Peyer's patch (tissue), 4 donors: ENCODE data around the gene CDH12. TPM values are rescaled to one million over a fixed set of nuclear protein-coding genes. Genes with fewer than 3 reads are reported as not detected.
"Not testable (repeated sequence)": the region's sequence is repeated elsewhere in the genome, so short reads cannot be mapped to it uniquely, and the experiment has no call there.

Experiments used
- DNase-seq, 3 donors: peaks; one replicate each; pipeline ENCODE4 v3.0.0-alpha.2; 2017 to 2019
- H3K27ac ChIP-seq, 4 donors: fragments of 200-600 bp; sonication (generic); one replicate each; pipeline ENCODE4 v1.5.1; 2016 to 2019
- H3K27me3 ChIP-seq, 2 donors: fragments of 200-600 bp; sonication (generic); one replicate each; pipeline ENCODE4 v1.5.1; 2019
- H3K36me3 ChIP-seq, 3 donors: fragments of 200-600 bp; sonication (generic); one replicate each; pipeline ENCODE4 v1.5.1; 2016 to 2019
- H3K4me1 ChIP-seq, 4 donors: fragments of 200-600 bp; sonication (generic); one replicate each; pipeline ENCODE4 v1.5.1; 2016 to 2019
- H3K4me3 ChIP-seq, 4 donors: fragments of 200-600 bp; sonication (generic); 1 replicate in 3 of 4; 2 replicates in 1 of 4; pipeline ENCODE4 v1.5.1; 2016 to 2019; ENCODE audit warnings: mild to moderate bottlenecking in 1 of 4
- H3K9me3 ChIP-seq, 4 donors: fragments of 200-600 bp; sonication (generic); one replicate each; pipeline ENCODE4 v1.5.1; 2016 to 2019; ENCODE audit warnings: mild to moderate bottlenecking in 1 of 4
- CTCF ChIP-seq, 6 experiments: fragments of 450-650 bp in 4 of 6; fragments of 200-600 bp in 2 of 6; sonication (generic) in 1 of 6; IDR thresholded peaks; one replicate each; pipeline ENCODE4 v1.5.1; 2017 to 2019; ENCODE audit warnings: antibody characterized with exemption in 6 of 6, mild to moderate bottlenecking in 3 of 6, moderate library complexity in 1 of 6
- POLR2A ChIP-seq, 2 donors: fragments of 450-650 bp; IDR thresholded peaks; one replicate each; pipeline ENCODE4 v1.5.1; 2017; ENCODE audit warnings: antibody characterized with exemption in 2 of 2, mild to moderate bottlenecking in 2 of 2, moderate library complexity in 2 of 2
- total RNA-seq, 4 donors: library from RNA; depleted of rRNA; stranded (reverse); fragments of >200 nt; gene quantifications; one replicate each; pipeline ENCODE4 v1.1.0, GENCODE V29; 2016

Gene CDH12
- total RNA-seq, 4 donors from 2014 or later, result not detected

GRCh38 chr5:22348027-22348426 is 505.1 kb downstream of the CDH12 start:
- TF ChIP-seq POLR2A (IDR thresholded peaks at IDR 0.05), result no peak
- TF ChIP-seq CTCF (IDR thresholded peaks at IDR 0.05), result no peak
- no peak for DNase-seq

GRCh38 chr5:22344000-22344399 is 509.1 kb downstream of the CDH12 start:
- DNase-seq, result no peak
- TF ChIP-seq POLR2A (IDR thresholded peaks at IDR 0.05) (no peak), CTCF (IDR thresholded peaks at IDR 0.05) (no peak)
- Histone ChIP-seq H3K4me3 (no peak overlapping the region), H3K4me1 (no peaks in the 10 kb centered on the region), H3K9me3 (no peaks in the 10 kb centered on the region), H3K27me3 (no peaks in the 10 kb centered on the region), H3K27ac (no peak overlapping the region), H3K36me3 (no peaks in the 10 kb centered on the region)

More at GRCh38 chr5:22348027-22348426, 505.1 kb downstream of the CDH12 start:
- H3K36me3 ChIP-seq, result no peaks in the 10 kb centered on the region
- H3K27ac ChIP-seq, result no peak overlapping the region
- H3K9me3 ChIP-seq, result no peaks in the 10 kb centered on the region
- H3K27me3 ChIP-seq, result no peaks in the 10 kb centered on the region
- H3K4me3 ChIP-seq, result no peak overlapping the region
- no peaks in the 10 kb centered on the region for H3K4me1 ChIP-seq

- no peaks in the 10 kb centered on the region for H3K27me3 ChIP-seq
- DNase-seq, result no peak
- H3K27ac ChIP-seq, result no peak overlapping the region
- TF ChIP-seq POLR2A (IDR thresholded peaks at IDR 0.05) (no peak), CTCF (IDR thresholded peaks at IDR 0.05) (no peak)
- H3K36me3 ChIP-seq, result no peaks in the 10 kb centered on the region
- H3K4me1 ChIP-seq, result no peaks in the 10 kb centered on the region
- H3K9me3 ChIP-seq, result no peaks in the 10 kb centered on the region
- H3K4me3 ChIP-seq, result no peak overlapping the region
Observed at GRCh38 chr5:22341406-22341805, 511.7 kb downstream of the CDH12 start.

GRCh38 chr5:22332949-22333348 is 520.2 kb downstream of the CDH12 start:
- not testable (repeated sequence) for H3K27ac ChIP-seq, H3K4me3 ChIP-seq, H3K9me3 ChIP-seq, H3K4me1 ChIP-seq, DNase-seq, H3K27me3 ChIP-seq, H3K36me3 ChIP-seq

GRCh38 chr5:22329683-22330082 is 523.5 kb downstream of the CDH12 start:
- H3K27me3 ChIP-seq, result no peaks in the 10 kb centered on the region
- H3K4me3 ChIP-seq, result no peak overlapping the region
- H3K4me1 ChIP-seq, result no peaks in the 10 kb centered on the region
- no peak for DNase-seq
- TF ChIP-seq CTCF (IDR thresholded peaks at IDR 0.05) (no peak), POLR2A (IDR thresholded peaks at IDR 0.05) (no peak)
- no peaks in the 10 kb centered on the region for H3K9me3 ChIP-seq
- H3K27ac ChIP-seq, result no peak overlapping the region
- no peaks in the 10 kb centered on the region for H3K36me3 ChIP-seq

- Histone ChIP-seq H3K27me3 (no peaks in the 10 kb centered on the region), H3K9me3 (no peaks in the 10 kb centered on the region), H3K27ac (no peak overlapping the region), H3K4me3 (no peak overlapping the region), H3K4me1 (no peaks in the 10 kb centered on the region), H3K36me3 (no peaks in the 10 kb centered on the region)
- TF ChIP-seq POLR2A (IDR thresholded peaks at IDR 0.05), result no peak
- TF ChIP-seq CTCF (IDR thresholded peaks at IDR 0.05), result no peak
- no peak for DNase-seq
Observed at GRCh38 chr5:22319798-22320197, 533.3 kb downstream of the CDH12 start.
